Panc1 (cell line): ENCODE data around the gene IGSF3. TPM values are rescaled to one million over a fixed set of nuclear protein-coding genes. Genes with fewer than 3 reads are reported as not detected.
"Not testable (repeated sequence)": the region's sequence is repeated elsewhere in the genome, so short reads cannot be mapped to it uniquely, and the experiment has no call there.

ENCODE experiments used
- ATAC-seq: fragments of 200-7000 bp; cut with Tn5 transposase; 2 replicates; pipeline ENCODE4 v1.9.1; 2020; ENCODE audit warnings: mild to moderate bottlenecking, moderate library complexity
- BruUV-seq: library from RNA; stranded (reverse); fragments of 400-500 nt; replicated peaks from 2 replicates; lab custom pipeline; 2021; lab: Mats Ljungman, UMichigan
- CTCF ChIA-PET: fragments of 300-600 bp; sonication (Branson Sonifier 250); formaldehyde crosslinking; loops from one replicate; lab custom pipeline; 2022; ENCODE audit warnings: antibody characterized with exemption; lab: Charles Lee
- POLR2A ChIA-PET: fragments of 300-600 bp; sonication (Branson Sonifier 250); formaldehyde crosslinking; loops from one replicate; lab custom pipeline; 2022; ENCODE audit warnings: antibody characterized with exemption; lab: Charles Lee
- DNase-seq: peaks from one replicate; pipeline ENCODE4 v3.0.0-alpha.2; 2010; ENCODE audit warnings: low read depth, low spot score
- H3K27ac ChIP-seq: 2 replicates; pipeline ENCODE4 v1.5.1; 2011; ENCODE audit warnings: mild to moderate bottlenecking, low read length, inconsistent platforms
- H3K27me3 ChIP-seq: fragments of 200-500 bp; sonication (Bioruptor generic); 2 replicates; pipeline ENCODE4 v1.6.0; 2014; ENCODE audit warnings: low read length, inconsistent platforms; ENCODE audit not compliant: control insufficient read depth, insufficient read depth
- H3K36me3 ChIP-seq: fragments of 200-500 bp; sonication (Bioruptor generic); 2 replicates; pipeline ENCODE4 v1.5.1; 2014; ENCODE audit warnings: inconsistent platforms, mild to moderate bottlenecking, low read length, moderate library complexity; ENCODE audit not compliant: control insufficient read depth, insufficient read depth
- H3K4me1 ChIP-seq: 2 replicates; pipeline ENCODE4 v1.5.1; 2011; ENCODE audit warnings: inconsistent platforms, mild to moderate bottlenecking, low read length, moderate library complexity; ENCODE audit not compliant: control insufficient read depth, insufficient read depth
- H3K4me3 ChIP-seq, 2 experiments: 2 replicates each; pipeline ENCODE4 v1.5.1; 2011 to 2012; ENCODE audit warnings: low read depth in 2 of 2, low read length in 2 of 2, mild to moderate bottlenecking in 2 of 2, inconsistent platforms in 1 of 2, moderate library complexity in 1 of 2
- H3K9me3 ChIP-seq: fragments of 200-500 bp; sonication (Bioruptor generic); 2 replicates; pipeline ENCODE4 v1.5.1; 2014; ENCODE audit warnings: low read depth, mild to moderate bottlenecking, inconsistent platforms, low read length, moderate library complexity; ENCODE audit not compliant: control insufficient read depth, insufficient read depth
- POLR2AphosphoS5 ChIP-seq: IDR thresholded peaks from 2 replicates; pipeline ENCODE4 v1.6.1; 2012; ENCODE audit warnings: mild to moderate bottlenecking, low read depth, low read length, moderate library complexity
- SIN3A ChIP-seq: IDR thresholded peaks from 2 replicates; pipeline ENCODE4 v1.6.1; 2012; ENCODE audit warnings: low read depth, mild to moderate bottlenecking, low read length, moderate library complexity, borderline replicate concordance; ENCODE audit not compliant: insufficient read depth
- TCF7L2 ChIP-seq: IDR thresholded peaks from 2 replicates; pipeline ENCODE4 v1.6.1; 2011; ENCODE audit warnings: mild to moderate bottlenecking, low read depth, low read length, inconsistent platforms
- in situ Hi-C: cut with HindIII; loops from 2 replicates; pipeline ENCODE4 v1.10.0; 2016; ENCODE audit warnings: low sequenced_read_pairs, low pct_unique_long_range_greater_than_20kb
- intact Hi-C: fragments of 100-400 bp; cut with micrococcal nuclease; formaldehyde crosslinking; loops from one replicate; pipeline ENCODE4 v1.10.0; 2022; ENCODE audit not compliant: unreplicated experiment
- total RNA-seq: library from RNA; stranded (reverse); gene quantifications from one replicate; pipeline ENCODE4 v1.2.1, GENCODE V29; 2021; ENCODE audit not compliant: unreplicated experiment
- TF ChIP-seq, protein P1 (sequence below): fragments of 450-650 bp; IDR thresholded peaks from 2 replicates; pipeline ENCODE4 v1.5.1; 2017; ENCODE audit warnings: mild to moderate bottlenecking
- TF ChIP-seq, protein P2 (sequence below), 2 experiments: IDR thresholded peaks; 2 replicates each; pipeline ENCODE4 v1.6.1; 2011 to 2012; ENCODE audit warnings: low read depth in 2 of 2, control low read depth in 1 of 2, low read length in 1 of 2, mild to moderate bottlenecking in 1 of 2, moderate library complexity in 1 of 2; ENCODE audit not compliant: insufficient read depth in 1 of 2

Gene IGSF3
- total RNA-seq, 1 experiment from 2014 or later: 9.3 TPM

DNA sequence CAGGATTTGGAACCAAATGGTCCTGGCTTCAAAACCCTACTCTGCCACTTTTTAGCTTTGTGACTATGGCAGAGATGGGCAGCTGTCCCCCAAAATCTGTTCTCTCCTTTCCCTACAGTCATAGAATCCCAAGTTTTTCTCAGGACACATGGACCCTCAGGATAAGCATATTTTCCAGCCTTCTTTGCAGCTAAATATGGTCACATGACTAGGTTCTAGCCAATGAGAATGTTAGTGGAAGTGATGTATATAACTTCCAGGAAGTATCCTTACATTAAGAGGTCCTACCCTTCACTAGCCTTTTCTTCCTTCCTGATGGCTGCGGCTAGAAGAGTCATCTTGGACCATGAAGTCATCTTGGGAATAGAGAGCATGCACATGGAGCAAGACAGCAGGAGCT is 5.9 kb downstream of the IGSF3 start:
- H3K4me1 ChIP-seq: peaks cover 1% of the 10 kb centered on the region; the same call in 1 of the 2 replicates
- ChIA-PET POLR2A (no interaction called here), CTCF (no interaction called here)
- H3K27me3 ChIP-seq: peaks cover 2% of the 10 kb centered on the region; the same call in 1 of the 2 replicates
- H3K36me3 ChIP-seq: no peaks in the 10 kb centered on the region
- no peak for ATAC-seq
- intact Hi-C loops: no loop called here
- no peak for DNase-seq
- H3K9me3 ChIP-seq: no peaks in the 10 kb centered on the region
- no TSS peak for BruUV-seq
- in situ Hi-C loops: no loop called here
- H3K27ac ChIP-seq: no peak overlapping the region
- no peak overlapping the region for H3K4me3 ChIP-seq
- TF ChIP-seq POLR2AphosphoS5 (no peak), SIN3A (no peak), TCF7L2 (no peak)
- TF ChIP-seq, protein P1, sequence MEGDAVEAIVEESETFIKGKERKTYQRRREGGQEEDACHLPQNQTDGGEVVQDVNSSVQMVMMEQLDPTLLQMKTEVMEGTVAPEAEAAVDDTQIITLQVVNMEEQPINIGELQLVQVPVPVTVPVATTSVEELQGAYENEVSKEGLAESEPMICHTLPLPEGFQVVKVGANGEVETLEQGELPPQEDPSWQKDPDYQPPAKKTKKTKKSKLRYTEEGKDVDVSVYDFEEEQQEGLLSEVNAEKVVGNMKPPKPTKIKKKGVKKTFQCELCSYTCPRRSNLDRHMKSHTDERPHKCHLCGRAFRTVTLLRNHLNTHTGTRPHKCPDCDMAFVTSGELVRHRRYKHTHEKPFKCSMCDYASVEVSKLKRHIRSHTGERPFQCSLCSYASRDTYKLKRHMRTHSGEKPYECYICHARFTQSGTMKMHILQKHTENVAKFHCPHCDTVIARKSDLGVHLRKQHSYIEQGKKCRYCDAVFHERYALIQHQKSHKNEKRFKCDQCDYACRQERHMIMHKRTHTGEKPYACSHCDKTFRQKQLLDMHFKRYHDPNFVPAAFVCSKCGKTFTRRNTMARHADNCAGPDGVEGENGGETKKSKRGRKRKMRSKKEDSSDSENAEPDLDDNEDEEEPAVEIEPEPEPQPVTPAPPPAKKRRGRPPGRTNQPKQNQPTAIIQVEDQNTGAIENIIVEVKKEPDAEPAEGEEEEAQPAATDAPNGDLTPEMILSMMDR: no peak
- TF ChIP-seq, protein P2, sequence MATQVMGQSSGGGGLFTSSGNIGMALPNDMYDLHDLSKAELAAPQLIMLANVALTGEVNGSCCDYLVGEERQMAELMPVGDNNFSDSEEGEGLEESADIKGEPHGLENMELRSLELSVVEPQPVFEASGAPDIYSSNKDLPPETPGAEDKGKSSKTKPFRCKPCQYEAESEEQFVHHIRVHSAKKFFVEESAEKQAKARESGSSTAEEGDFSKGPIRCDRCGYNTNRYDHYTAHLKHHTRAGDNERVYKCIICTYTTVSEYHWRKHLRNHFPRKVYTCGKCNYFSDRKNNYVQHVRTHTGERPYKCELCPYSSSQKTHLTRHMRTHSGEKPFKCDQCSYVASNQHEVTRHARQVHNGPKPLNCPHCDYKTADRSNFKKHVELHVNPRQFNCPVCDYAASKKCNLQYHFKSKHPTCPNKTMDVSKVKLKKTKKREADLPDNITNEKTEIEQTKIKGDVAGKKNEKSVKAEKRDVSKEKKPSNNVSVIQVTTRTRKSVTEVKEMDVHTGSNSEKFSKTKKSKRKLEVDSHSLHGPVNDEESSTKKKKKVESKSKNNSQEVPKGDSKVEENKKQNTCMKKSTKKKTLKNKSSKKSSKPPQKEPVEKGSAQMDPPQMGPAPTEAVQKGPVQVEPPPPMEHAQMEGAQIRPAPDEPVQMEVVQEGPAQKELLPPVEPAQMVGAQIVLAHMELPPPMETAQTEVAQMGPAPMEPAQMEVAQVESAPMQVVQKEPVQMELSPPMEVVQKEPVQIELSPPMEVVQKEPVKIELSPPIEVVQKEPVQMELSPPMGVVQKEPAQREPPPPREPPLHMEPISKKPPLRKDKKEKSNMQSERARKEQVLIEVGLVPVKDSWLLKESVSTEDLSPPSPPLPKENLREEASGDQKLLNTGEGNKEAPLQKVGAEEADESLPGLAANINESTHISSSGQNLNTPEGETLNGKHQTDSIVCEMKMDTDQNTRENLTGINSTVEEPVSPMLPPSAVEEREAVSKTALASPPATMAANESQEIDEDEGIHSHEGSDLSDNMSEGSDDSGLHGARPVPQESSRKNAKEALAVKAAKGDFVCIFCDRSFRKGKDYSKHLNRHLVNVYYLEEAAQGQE (IDR thresholded peaks at IDR 0.05; ENCODE audit: insufficient read depth in 1 of 2, low read depth in 2 of 2, low read length in 1 of 2): no peak

DNA sequence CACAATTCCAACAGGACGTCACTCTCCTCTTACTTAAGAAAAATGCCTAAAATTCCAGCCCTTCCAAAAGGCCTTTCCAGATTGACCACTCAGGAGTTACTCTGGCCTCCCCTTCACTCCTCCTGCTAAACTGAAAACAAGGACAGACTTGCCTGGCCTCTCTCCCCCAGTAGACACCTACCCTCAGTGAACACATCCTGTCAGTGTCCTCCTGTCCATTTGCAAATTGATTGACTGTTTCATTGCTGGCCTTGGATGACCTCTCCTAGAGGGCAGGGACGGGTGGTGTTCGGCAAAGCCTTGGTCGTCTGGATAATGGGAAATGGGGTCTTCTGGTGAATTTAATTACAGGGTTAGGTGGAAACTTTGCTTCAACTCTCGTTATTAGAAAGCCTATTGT is 8.9 kb downstream of the IGSF3 start:
- ATAC-seq, POLR2A ChIA-PET: not testable (repeated sequence)

DNA sequence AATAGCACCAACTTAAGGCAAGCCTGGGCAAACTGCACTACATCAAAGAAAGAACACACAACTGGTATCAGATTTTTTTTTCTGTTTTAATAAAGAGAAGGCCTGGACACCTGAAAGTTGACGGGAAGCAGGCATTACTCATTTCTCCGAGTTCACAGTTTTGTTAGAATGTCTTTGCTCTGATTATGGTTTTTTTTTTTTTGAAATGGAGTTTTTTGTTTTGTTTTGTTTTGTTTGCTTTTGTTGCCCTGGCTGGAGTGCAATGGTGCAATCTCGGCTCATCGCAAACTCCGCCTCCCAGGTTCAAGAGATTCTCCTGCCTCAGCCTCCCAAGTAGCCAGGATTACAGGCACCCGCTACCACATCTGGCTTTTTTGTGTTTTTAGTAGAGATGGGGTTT is 9.7 kb downstream of the IGSF3 start:
- H3K27me3 ChIP-seq, CTCF ChIA-PET, H3K9me3 ChIP-seq, H3K36me3 ChIP-seq, DNase-seq, H3K4me3 ChIP-seq, H3K27ac ChIP-seq, POLR2A ChIA-PET, H3K4me1 ChIP-seq, BruUV-seq, in situ Hi-C loops, ATAC-seq, intact Hi-C loops: not testable (repeated sequence)

More for the DNA sequence above, 8.9 kb downstream of the IGSF3 start:
- in situ Hi-C loops, H3K4me1 ChIP-seq, H3K27ac ChIP-seq, CTCF ChIA-PET, H3K27me3 ChIP-seq, H3K4me3 ChIP-seq, H3K36me3 ChIP-seq, H3K9me3 ChIP-seq, intact Hi-C loops, DNase-seq, BruUV-seq: not testable (repeated sequence)
